Ascending aorta (tissue), 2 donors: Measurements from ENCODE around the gene PPP1R16B. TPM values are rescaled to one million over a fixed set of nuclear protein-coding genes. Genes with fewer than 3 reads are reported as not detected.

Experiments used
- DNase-seq, 2 donors: peaks; one replicate each; pipeline ENCODE4 v3.0.0-alpha.2; 2019; ENCODE audit warnings: low spot score in 2 of 2
- H3K27ac ChIP-seq, 2 donors: fragments of 200-600 bp; sonication (generic); one replicate each; pipeline ENCODE4 v1.5.1; 2016 to 2017; ENCODE audit warnings: mild to moderate bottlenecking in 1 of 2
- H3K27me3 ChIP-seq: fragments of 200-600 bp; sonication (generic); one replicate; pipeline ENCODE4 v1.5.1; 2017
- H3K36me3 ChIP-seq, 2 donors: fragments of 200-600 bp; sonication (generic); one replicate each; pipeline ENCODE4 v1.5.1; 2016
- H3K4me1 ChIP-seq, 2 donors: fragments of 200-600 bp; sonication (generic); one replicate each; pipeline ENCODE4 v1.5.1; 2016 to 2017; ENCODE audit warnings: mild to moderate bottlenecking in 1 of 2
- H3K4me3 ChIP-seq, 2 donors: fragments of 200-600 bp; sonication (generic); one replicate each; pipeline ENCODE4 v1.5.1; 2016 to 2017; ENCODE audit warnings: mild to moderate bottlenecking in 1 of 2
- H3K9me3 ChIP-seq, 2 donors: fragments of 200-600 bp; sonication (generic); one replicate each; pipeline ENCODE4 v1.5.1; 2016
- intact Hi-C: fragments of 100-400 bp; cut with DNase I; formaldehyde crosslinking; loops from one replicate; pipeline ENCODE4 v1.15.1; 2023
- total RNA-seq: library from RNA; depleted of rRNA; stranded (reverse); fragments of >200 nt; gene quantifications from one replicate; pipeline ENCODE4 v1.1.0, GENCODE V29; 2016
- TF ChIP-seq, protein P1 (sequence below), 3 experiments: fragments of 200-600 bp in 2 of 3; fragments of 450-650 bp in 1 of 3; sonication (generic) in 2 of 3; IDR thresholded peaks; one replicate each; pipeline ENCODE4 v1.5.1; 2016 to 2019; ENCODE audit warnings: antibody characterized with exemption in 3 of 3, mild to moderate bottlenecking in 1 of 3, moderate library complexity in 1 of 3

PPP1R16B gene
- total RNA-seq, 1 donor from 2014 or later, result 26.4 TPM

DNA sequence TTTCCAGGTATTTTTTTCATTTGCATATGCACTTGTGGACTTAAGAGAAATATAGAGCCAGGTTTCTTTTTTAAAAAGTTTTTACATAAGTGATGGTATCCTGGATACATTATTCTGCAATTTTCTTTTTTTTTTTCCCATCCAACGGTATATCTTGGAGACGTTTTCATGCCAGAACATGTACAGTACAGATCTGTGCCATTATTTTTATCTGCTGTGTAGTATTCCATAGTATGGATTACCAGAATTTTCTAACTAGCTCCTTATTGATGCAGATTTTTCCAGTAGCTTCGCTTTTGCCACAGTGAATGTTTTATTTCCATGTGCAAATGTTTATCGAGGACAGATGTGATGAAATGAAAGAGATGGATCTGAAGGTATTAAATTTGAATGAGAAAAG lies 34.1 kb downstream of the PPP1R16B start:
- no peak overlapping the region for H3K27ac ChIP-seq
- no peak overlapping the region for H3K4me3 ChIP-seq
- intact Hi-C loops, result no loop called here
- no peaks in the 10 kb centered on the region for H3K9me3 ChIP-seq
- H3K36me3 ChIP-seq, result no peaks in the 10 kb centered on the region
- H3K27me3 ChIP-seq, result no peaks in the 10 kb centered on the region
- no peak for DNase-seq
- TF ChIP-seq, protein P1, sequence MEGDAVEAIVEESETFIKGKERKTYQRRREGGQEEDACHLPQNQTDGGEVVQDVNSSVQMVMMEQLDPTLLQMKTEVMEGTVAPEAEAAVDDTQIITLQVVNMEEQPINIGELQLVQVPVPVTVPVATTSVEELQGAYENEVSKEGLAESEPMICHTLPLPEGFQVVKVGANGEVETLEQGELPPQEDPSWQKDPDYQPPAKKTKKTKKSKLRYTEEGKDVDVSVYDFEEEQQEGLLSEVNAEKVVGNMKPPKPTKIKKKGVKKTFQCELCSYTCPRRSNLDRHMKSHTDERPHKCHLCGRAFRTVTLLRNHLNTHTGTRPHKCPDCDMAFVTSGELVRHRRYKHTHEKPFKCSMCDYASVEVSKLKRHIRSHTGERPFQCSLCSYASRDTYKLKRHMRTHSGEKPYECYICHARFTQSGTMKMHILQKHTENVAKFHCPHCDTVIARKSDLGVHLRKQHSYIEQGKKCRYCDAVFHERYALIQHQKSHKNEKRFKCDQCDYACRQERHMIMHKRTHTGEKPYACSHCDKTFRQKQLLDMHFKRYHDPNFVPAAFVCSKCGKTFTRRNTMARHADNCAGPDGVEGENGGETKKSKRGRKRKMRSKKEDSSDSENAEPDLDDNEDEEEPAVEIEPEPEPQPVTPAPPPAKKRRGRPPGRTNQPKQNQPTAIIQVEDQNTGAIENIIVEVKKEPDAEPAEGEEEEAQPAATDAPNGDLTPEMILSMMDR (IDR thresholded peaks at IDR 0.05), result no peak
- H3K4me1 ChIP-seq, result no peaks in the 10 kb centered on the region

- H3K4me3 ChIP-seq, result no peak overlapping the region
- no peak overlapping the region for H3K27ac ChIP-seq
- H3K36me3 ChIP-seq, result no peaks in the 10 kb centered on the region
- no peaks in the 10 kb centered on the region for H3K4me1 ChIP-seq
- H3K27me3 ChIP-seq, result no peaks in the 10 kb centered on the region
- no peak for DNase-seq
- H3K9me3 ChIP-seq, result no peaks in the 10 kb centered on the region
- TF ChIP-seq, protein P1 (IDR thresholded peaks at IDR 0.05), result no peak
- intact Hi-C loops, result no loop called here
These were observed 34.8 kb downstream of the PPP1R16B start for GRCh38 chr20:38840053-38840893.

- no peaks in the 10 kb centered on the region for H3K27me3 ChIP-seq
- H3K4me3 ChIP-seq, result no peak overlapping the region
- TF ChIP-seq, protein P1 (IDR thresholded peaks at IDR 0.05), result no peak
- DNase-seq, result no peak
- no peak overlapping the region for H3K27ac ChIP-seq
- H3K36me3 ChIP-seq, result no peaks in the 10 kb centered on the region
- H3K9me3 ChIP-seq, result no peaks in the 10 kb centered on the region
- intact Hi-C loops, result no loop called here
- H3K4me1 ChIP-seq, result no peaks in the 10 kb centered on the region
These were observed 35.5 kb downstream of the PPP1R16B start for GRCh38 chr20:38840894-38841470.

GRCh38 chr20:38841570-38841969 lies 36.1 kb downstream of the PPP1R16B start:
- no peak for DNase-seq
- intact Hi-C loops, result no loop called here
- Histone ChIP-seq H3K27me3 (no peaks in the 10 kb centered on the region), H3K27ac (no peak overlapping the region), H3K9me3 (no peaks in the 10 kb centered on the region), H3K4me1 (no peaks in the 10 kb centered on the region), H3K36me3 (no peaks in the 10 kb centered on the region), H3K4me3 (no peak overlapping the region)
- TF ChIP-seq, protein P1 (IDR thresholded peaks at IDR 0.05), result no peak

DNA sequence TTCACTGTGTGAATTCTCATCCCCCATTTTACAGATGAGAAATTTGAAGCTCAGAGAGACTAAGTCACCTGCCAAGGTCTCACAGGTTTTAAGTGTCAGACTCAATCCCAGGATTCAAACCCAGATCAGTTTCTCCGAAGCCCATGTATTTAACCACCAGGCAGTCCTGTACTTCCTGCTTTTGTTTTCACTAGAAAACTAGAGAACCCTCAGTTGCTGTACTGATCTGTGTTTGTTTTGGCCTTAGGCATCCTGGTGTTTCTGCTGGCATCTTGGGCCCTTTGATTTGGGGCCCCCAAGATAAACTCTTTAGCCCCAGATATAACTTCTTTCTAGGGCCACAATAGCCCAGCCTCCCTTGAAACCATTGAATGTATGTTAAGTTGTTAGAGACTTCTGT lies 36.5 kb downstream of the PPP1R16B start:
- H3K4me1 ChIP-seq, result no peaks in the 10 kb centered on the region
- no peaks in the 10 kb centered on the region for H3K9me3 ChIP-seq
- no peaks in the 10 kb centered on the region for H3K27me3 ChIP-seq
- DNase-seq, result no peak
- TF ChIP-seq, protein P1 (IDR thresholded peaks at IDR 0.05), result no peak
- H3K36me3 ChIP-seq, result no peaks in the 10 kb centered on the region
- H3K27ac ChIP-seq, result no peak overlapping the region
- no peak overlapping the region for H3K4me3 ChIP-seq
- intact Hi-C loops, result no loop called here
